Activated T-cell treated with anti-CD3 and anti-CD28 coated beads, Interleukin-2, amount 50 U/mL, for 24 hours (primary cell): ENCODE results near the gene C16orf74.

ENCODE experiments used
- DNase-seq: peaks from one replicate; pipeline ENCODE4 v3.0.0-alpha.2; 2020
- H3K27ac Mint-ChIP-seq: 2 replicates; pipeline ENCODE4 v1.8.0; 2020; ENCODE audit warnings: mild to moderate bottlenecking, mixed read lengths
- H3K27me3 Mint-ChIP-seq: 2 replicates; pipeline ENCODE4 v1.8.0; 2020; ENCODE audit warnings: mixed read lengths
- H3K36me3 Mint-ChIP-seq: 2 replicates; pipeline ENCODE4 v1.8.0; 2020; ENCODE audit warnings: low read depth, mixed read lengths
- H3K4me1 Mint-ChIP-seq: 2 replicates; pipeline ENCODE4 v1.8.0; 2020; ENCODE audit warnings: low read depth, mixed read lengths
- H3K4me3 Mint-ChIP-seq: 2 replicates; pipeline ENCODE4 v1.8.0; 2020; ENCODE audit warnings: mild to moderate bottlenecking, moderate library complexity, mixed read lengths
- H3K9me3 Mint-ChIP-seq: 2 replicates; pipeline ENCODE4 v1.8.0; 2020; ENCODE audit warnings: mixed read lengths

The C16orf74 gene

GRCh38 chr16:85662976-85663830 is 87.7 kb downstream of the C16orf74 start:
- Mint-ChIP-seq H3K27ac (no peak overlapping the region), H3K9me3 (no peaks in the 10 kb centered on the region), H3K4me1 (no peaks in the 10 kb centered on the region), H3K27me3 (no peaks in the 10 kb centered on the region), H3K4me3 (no peak overlapping the region), H3K36me3 (peaks cover 87% of the 10 kb centered on the region)
- DNase-seq: no peak

DNA sequence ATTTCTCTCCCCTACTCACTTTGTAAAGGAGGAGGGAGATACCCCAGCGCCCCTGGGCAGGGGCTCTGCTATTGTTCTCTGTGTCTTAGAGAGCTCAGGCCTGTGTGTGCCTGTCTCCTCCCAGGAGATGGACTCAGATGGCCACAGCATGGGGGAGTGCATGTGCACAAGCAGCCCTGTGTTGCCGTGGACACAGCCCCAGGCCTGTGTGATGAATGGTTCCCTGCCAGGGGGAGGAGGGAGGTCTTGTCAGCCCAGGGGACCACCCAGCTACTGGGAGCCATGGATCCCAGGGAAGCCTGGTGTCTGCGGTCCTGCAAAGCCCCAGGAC is 88.4 kb downstream of the C16orf74 start:
- Mint-ChIP-seq H3K9me3 (no peaks in the 10 kb centered on the region), H3K4me3 (no peak overlapping the region), H3K27ac (no peak overlapping the region), H3K27me3 (no peaks in the 10 kb centered on the region), H3K36me3 (peaks cover 87% of the 10 kb centered on the region), H3K4me1 (no peaks in the 10 kb centered on the region)
- DNase-seq: no peak

DNA sequence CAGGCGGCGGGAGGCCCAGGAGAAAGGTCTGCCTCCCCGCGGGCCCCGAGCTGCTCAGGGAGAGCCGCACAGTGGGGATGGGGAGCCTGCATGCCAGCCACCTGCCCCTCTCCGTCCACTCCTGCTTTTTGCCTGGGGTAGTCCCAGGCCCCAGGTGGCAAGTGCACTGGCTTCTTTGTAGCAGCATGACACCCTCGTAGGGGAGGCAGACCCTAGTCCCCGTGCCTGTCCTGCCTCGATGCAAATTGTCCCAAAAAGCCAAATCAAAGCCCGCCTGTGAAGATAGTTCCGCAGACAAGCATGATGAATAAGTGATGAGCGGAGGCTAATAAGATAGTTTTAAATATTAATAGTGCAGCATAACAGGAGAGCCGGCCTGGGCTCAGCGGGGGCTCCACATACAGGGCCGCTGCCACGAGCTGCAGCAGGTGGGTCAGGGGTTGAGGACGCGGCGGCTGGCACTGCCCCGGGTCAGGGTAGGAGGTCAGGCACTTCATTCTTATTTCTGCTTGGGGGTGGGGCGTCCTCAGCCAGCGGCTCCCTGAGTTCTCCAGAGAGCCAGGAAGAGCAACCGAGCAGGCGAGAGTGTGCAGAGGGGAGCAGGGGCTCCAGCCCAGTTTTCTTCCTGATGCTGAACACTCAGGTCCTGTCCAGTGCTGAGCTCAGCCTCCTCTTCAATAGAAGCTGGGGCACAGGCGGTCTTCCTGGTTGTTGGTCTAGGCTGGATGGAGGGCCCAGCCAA is 89.0 kb downstream of the C16orf74 start:
- DNase-seq: no peak
- no peak overlapping the region for H3K27ac Mint-ChIP-seq
- no peak overlapping the region for H3K4me3 Mint-ChIP-seq
- no peaks in the 10 kb centered on the region for H3K27me3 Mint-ChIP-seq
- no peaks in the 10 kb centered on the region for H3K4me1 Mint-ChIP-seq
- peaks cover 88% of the 10 kb centered on the region for H3K36me3 Mint-ChIP-seq
- no peaks in the 10 kb centered on the region for H3K9me3 Mint-ChIP-seq

- H3K27me3 Mint-ChIP-seq: no peaks in the 10 kb centered on the region
- H3K36me3 Mint-ChIP-seq: peaks cover 86% of the 10 kb centered on the region
- H3K27ac Mint-ChIP-seq: no peak overlapping the region
- no peak overlapping the region for H3K4me3 Mint-ChIP-seq
- no peaks in the 10 kb centered on the region for H3K4me1 Mint-ChIP-seq
- H3K9me3 Mint-ChIP-seq: no peaks in the 10 kb centered on the region
- DNase-seq: no peak
Measured at GRCh38 chr16:85660843-85661739, 89.8 kb downstream of the C16orf74 start.

GRCh38 chr16:85659805-85660511 is 90.9 kb downstream of the C16orf74 start:
- DNase-seq: peak; percentile 82
- H3K27me3 Mint-ChIP-seq: no peaks in the 10 kb centered on the region
- no peaks in the 10 kb centered on the region for H3K4me1 Mint-ChIP-seq
- H3K9me3 Mint-ChIP-seq: no peaks in the 10 kb centered on the region
- no peak overlapping the region for H3K4me3 Mint-ChIP-seq
- peaks cover 81% of the 10 kb centered on the region for H3K36me3 Mint-ChIP-seq
- no peak overlapping the region for H3K27ac Mint-ChIP-seq

DNA sequence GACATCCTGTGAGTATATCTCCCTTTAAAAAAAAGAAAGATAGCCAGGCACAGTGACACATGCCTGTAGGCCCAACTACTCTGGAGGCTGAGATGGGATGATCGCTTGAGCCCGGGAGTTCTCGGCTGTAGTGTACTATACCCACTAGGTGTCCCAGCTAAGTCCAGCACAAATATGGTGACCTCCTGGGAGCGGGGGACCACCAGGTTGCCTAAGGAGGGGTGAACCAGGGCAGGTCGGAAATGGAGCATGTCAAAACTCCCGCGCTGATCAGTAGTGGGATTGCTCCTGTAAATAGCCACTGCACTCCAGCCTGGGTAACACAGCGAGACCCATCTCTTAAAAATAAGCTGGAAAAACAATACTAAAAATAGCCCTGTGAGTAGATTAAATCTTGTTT is 91.6 kb downstream of the C16orf74 start:
- Mint-ChIP-seq H3K27me3 (no peaks in the 10 kb centered on the region), H3K36me3 (peaks cover 78% of the 10 kb centered on the region), H3K4me3 (no peak overlapping the region), H3K9me3 (no peaks in the 10 kb centered on the region), H3K4me1 (no peaks in the 10 kb centered on the region), H3K27ac (no peak overlapping the region)
- DNase-seq: no peak

- Mint-ChIP-seq H3K27me3 (no peaks in the 10 kb centered on the region), H3K27ac (no peak overlapping the region), H3K4me1 (no peaks in the 10 kb centered on the region), H3K4me3 (no peak overlapping the region), H3K36me3 (peaks cover 74% of the 10 kb centered on the region), H3K9me3 (no peaks in the 10 kb centered on the region)
- DNase-seq: no peak
Measured at GRCh38 chr16:85658504-85659326, 92.2 kb downstream of the C16orf74 start.

GRCh38 chr16:85657996-85658395 is 92.9 kb downstream of the C16orf74 start:
- H3K27me3 Mint-ChIP-seq: no peaks in the 10 kb centered on the region
- H3K4me3 Mint-ChIP-seq: no peak overlapping the region
- peaks cover 68% of the 10 kb centered on the region for H3K36me3 Mint-ChIP-seq
- H3K9me3 Mint-ChIP-seq: no peaks in the 10 kb centered on the region
- no peak for DNase-seq
- H3K27ac Mint-ChIP-seq: no peak overlapping the region
- H3K4me1 Mint-ChIP-seq: no peaks in the 10 kb centered on the region
